ENCODE results near the gene HIVEP3.

The HIVEP3 gene

GRCh38 chr1:41519667-41520066 lies 399.1 kb downstream of the HIVEP3 start:
- no peak for DNase-seq (ENCODE audit: low read depth in 2 of 2)

DNA sequence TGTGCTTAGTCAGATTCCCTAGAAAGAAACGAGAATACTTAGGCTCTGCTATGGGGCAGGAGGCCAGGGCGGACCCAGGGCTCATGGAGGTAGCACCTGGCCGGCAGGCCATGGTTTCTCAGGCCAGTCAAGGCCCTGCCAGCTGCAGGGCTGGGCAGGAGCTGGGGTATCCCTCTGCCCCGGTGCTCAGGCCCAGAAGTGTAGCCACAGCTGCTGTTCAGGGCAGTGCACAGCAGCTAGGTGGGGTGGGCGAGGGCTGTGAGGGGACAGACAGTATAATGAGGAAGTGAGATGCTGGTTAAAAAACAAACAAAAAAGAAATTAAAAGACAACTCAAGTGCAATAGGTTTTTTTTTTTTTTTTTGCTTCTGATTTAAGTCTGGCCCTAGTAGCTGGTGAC lies 400.3 kb downstream of the HIVEP3 start:
- DNase-seq (ENCODE audit: low read depth in 2 of 2): no peak

DNA sequence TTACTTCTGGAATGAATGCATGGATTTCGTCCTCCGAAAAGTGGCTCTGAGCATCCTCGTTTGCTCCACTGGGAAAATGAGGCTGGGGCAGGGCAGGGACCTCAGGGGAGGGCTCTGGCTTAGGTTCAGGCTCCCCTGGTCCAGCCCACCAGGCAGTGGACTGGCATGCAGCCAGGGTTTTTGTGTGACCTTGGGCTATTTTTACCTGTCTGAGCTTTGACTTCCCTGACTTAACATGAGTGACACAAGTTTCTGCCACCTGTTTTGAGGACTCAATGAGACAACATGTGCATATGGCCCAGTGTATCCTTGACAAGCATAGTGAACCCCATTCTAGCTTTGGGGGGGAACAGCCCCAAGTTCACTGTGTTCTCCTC lies 401.7 kb downstream of the HIVEP3 start:
- no peak for DNase-seq (ENCODE audit: low read depth in 2 of 2)

- DNase-seq (ENCODE audit: low read depth in 2 of 2): peak; percentile 41 to 63
Observed at GRCh38 chr1:41516168-41517061, 402.3 kb downstream of the HIVEP3 start.

- DNase-seq (ENCODE audit: low read depth in 2 of 2): no peak
Observed at GRCh38 chr1:41515778-41516167, 402.9 kb downstream of the HIVEP3 start.

DNA sequence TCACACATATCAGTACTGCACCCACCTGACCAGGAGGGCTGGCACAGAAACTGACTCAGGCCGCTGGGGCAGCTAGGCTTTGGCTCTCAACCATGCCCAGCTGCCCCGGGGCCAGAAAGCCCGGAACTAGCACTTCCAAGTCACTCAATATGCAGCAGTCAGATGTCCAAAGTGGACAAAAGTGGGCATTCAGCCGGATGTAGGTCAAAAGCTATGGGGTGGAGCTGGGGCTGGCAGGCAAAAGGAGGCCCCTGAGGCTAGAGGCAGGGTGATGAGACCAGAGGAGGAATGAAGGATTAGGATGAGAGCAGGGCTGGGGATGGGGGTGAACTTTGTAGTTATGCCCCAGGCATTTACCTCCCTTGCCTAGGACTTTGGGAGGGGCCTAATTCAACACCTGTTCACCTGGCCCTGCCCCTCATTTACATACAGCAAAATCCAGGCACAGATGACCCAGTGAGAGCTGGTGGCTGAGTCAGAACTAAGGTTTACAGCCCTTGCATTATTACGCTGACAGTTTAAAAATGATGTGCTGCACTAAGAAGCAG lies 403.5 kb downstream of the HIVEP3 start:
- DNase-seq (ENCODE audit: low read depth in 2 of 2): no peak

- no peak for DNase-seq (ENCODE audit: low read depth in 2 of 2)
Observed at GRCh38 chr1:41514381-41514780, 404.3 kb downstream of the HIVEP3 start.

DNA sequence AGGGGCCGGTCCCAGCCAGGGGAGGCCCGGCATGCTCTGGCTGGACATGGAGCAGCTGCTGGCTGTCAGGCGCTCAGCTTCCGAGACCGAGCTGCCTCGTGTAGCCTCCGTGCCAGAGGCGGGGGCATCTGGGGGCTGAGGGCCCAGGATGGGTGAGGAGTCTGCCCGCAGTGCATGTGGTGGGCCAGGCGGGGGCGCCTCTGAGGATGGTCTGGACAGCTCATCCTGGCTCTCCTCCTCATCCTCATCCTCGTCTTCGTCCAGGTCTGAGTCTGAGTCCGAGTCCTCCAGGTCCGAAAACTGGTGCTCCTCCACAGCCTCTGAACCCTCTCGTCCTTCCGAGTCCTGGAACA lies 405.4 kb downstream of the HIVEP3 start:
- DNase-seq (ENCODE audit: low read depth in 2 of 2): peak in 1 of 2 donors; percentile 23

DNA sequence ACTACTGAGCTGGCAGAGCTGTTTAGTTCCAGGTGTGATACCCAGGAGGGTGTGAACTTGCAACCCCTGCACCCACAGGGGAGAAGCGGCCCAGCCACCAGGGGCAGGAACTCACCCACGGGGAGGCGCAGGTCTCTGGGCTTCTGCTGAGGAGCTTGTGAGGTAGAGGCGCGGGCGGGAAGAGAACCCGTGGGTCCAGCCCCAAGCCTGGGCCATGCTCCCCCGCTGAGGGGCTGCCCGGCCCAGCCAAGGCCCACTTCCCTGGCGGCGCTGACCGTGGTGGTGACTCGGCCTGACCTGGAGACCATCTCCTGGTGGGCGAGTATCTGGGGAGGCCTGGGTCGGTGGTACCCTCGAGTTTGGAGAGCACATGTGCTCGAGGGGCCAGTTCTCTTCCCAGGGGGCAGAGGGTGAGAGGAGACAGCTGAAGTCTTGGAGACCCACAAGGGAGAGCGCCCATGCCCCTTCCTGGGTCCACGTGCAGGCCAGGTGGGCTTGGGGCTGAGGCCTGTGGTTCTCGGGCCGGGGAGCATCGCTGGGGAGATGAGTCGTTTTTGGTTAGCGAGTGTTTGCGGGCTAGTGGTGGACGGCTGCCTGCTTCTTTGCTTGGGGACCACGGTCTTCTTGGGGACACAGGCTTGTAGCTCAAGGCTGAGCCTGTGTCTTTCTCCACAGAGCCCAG lies 405.9 kb downstream of the HIVEP3 start:
- DNase-seq (ENCODE audit: low read depth in 2 of 2): no peak

GRCh38 chr1:41511239-41511540 lies 407.5 kb downstream of the HIVEP3 start:
- DNase-seq (ENCODE audit: low read depth in 2 of 2): no peak

DNA sequence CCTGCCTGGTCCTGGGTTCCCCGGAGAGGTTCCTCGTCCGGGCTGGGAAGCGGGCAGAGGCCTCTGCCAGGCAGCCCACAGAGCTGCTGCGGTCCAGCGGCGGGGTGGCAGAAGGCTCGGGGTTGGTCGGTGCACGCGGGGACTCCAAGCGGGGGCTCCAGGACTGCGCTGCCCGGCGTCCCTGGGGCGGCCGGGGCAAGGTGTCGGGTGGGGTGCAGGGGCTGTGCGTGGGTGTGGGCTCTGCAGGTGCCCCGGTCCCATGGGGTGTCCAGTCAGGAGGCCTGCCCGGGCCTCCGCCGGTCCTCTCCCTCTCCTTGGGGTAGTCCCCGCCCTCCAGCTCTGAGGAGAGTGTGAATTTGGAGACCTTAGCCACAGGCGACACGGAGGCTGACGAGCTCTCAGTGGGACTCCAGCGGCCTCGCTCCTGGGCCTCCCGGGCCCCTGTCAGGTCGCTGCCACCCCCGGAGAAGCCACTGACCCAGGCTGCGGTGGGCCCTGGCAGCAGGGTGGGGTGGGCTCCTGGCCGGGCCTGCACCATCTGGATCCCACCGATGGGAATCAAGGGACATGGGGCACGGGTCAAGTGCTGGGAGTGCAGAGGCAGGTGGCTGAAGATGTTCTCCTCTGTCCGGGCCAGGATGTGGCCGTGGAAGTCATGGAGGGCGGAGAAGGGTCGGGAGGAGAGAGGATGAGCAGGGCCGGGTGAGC lies 408.0 kb downstream of the HIVEP3 start:
- DNase-seq (ENCODE audit: low read depth in 2 of 2): no peak

GRCh38 chr1:41509270-41509671 lies 409.5 kb downstream of the HIVEP3 start:
- DNase-seq (ENCODE audit: low read depth in 2 of 2): no peak

GRCh38 chr1:41508290-41508689 lies 410.4 kb downstream of the HIVEP3 start:
- DNase-seq (ENCODE audit: low read depth in 2 of 2): no peak

GRCh38 chr1:41507836-41508235 lies 410.9 kb downstream of the HIVEP3 start:
- DNase-seq (ENCODE audit: low read depth in 2 of 2): no peak

DNA sequence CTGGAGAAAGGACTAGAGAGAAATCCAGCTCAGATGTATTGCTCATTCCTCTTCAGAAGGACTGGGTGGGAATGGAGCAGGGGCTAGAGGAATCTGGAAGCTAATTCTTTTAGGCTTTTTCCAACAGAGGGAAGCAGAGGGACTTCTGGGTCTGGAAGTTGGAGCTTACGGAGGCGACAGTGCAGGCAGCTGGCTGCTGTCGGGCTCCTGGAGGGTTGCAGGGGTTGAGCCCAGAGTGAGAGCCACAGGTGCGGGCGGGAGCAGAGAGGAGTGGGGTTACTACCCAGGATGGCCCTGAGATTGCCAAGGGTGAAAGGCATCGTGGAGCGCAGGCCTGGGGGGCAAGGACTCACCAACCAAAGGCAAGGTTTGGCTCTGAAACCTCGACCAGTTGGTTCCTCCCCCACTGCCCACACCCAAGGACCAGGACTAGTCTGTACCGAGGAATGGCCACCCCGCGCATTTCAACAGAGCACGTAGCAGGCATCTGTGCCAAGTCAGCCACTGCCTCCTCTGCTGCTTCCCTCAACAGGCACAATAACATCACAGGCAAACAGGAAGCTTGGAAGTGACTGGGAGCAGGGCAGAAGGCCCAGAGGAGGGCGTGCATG lies 411.5 kb downstream of the HIVEP3 start:
- DNase-seq (ENCODE audit: low read depth in 2 of 2): no peak

- no peak for DNase-seq (ENCODE audit: low read depth in 2 of 2)
Observed at GRCh38 chr1:41504114-41505035, 414.3 kb downstream of the HIVEP3 start.

- no peak for DNase-seq (ENCODE audit: low read depth in 2 of 2)
Observed at GRCh38 chr1:41503538-41504113, 415.1 kb downstream of the HIVEP3 start.

DNA sequence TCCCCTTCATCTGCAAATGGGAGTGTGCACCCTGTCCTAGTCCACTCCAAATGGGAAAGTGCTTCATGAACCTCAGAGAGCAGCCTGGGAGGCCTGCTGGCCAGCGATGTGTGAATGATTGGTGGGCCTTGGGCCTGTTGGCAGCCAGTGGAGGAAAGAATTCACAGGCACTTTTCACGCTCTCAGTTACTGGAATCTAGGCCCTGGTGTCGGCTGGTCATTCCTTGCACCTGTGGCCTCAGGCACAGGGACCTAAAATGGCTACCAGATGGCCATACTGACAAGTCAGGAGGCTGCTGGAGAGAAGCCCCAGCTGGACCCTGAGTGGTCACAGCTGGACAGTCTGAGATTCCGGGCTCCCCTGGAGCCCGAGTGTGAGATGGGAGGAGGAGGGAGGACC lies 415.8 kb downstream of the HIVEP3 start:
- no peak for DNase-seq (ENCODE audit: low read depth in 2 of 2)

GRCh38 chr1:41501581-41501980 lies 417.1 kb downstream of the HIVEP3 start:
- DNase-seq (ENCODE audit: low read depth in 2 of 2): no peak

GRCh38 chr1:41500781-41501518 lies 417.8 kb downstream of the HIVEP3 start:
- no peak for DNase-seq (ENCODE audit: low read depth in 2 of 2)
